Astrocyte (in vitro differentiated cells and primary cell): ENCODE data around the gene SERPINA5.

Experiments used
- EZH2 ChIP-seq: IDR thresholded peaks from 2 replicates; pipeline ENCODE4 v1.6.1; 2012; ENCODE audit warnings: mild to moderate bottlenecking, low read length, inconsistent platforms; ENCODE audit not compliant: insufficient read depth
- TF ChIP-seq, protein P1 (sequence below): IDR thresholded peaks from 2 replicates; pipeline ENCODE4 v1.5.1; 2011; ENCODE audit warnings: low read depth, mild to moderate bottlenecking, inconsistent platforms, low read length, moderate library complexity; ENCODE audit not compliant: insufficient read depth

DNA sequence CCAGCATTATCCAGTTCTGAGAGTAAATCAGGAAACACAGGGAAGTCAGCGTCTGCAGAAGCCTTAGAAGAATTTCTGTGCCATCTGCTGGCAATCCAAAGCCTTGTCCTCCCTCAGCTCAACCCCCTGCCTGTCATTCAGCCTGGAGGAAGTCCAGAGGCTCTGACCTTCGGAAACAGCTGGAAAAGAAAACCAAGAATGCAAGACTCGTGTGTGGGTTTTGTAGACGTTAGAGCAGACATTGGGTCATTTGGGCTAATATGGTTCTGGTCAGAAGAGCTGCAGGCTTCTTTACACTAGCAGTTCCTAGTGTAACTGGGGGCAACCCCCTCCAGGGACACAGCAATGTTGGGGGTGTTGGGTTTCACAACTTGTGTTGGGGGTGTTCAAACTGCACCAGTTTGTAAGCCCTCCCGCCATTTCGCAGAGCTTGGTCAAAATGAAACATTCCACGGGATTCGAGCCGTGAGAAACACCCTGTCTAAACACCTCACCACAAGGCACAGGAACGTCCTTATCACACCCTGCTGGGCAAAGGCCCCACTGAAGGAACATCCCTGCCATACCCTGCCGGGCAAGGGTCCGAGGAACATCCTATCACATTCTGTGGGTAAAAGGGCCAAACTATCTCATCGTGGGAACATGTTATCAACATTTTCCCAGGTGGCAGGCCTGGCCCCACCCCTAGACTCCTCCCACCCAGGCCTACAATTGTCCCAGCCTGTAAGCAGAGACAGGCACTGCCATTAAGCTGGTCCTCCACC lies 41.0 kb upstream of the SERPINA5 start:
- TF ChIP-seq, protein P1, sequence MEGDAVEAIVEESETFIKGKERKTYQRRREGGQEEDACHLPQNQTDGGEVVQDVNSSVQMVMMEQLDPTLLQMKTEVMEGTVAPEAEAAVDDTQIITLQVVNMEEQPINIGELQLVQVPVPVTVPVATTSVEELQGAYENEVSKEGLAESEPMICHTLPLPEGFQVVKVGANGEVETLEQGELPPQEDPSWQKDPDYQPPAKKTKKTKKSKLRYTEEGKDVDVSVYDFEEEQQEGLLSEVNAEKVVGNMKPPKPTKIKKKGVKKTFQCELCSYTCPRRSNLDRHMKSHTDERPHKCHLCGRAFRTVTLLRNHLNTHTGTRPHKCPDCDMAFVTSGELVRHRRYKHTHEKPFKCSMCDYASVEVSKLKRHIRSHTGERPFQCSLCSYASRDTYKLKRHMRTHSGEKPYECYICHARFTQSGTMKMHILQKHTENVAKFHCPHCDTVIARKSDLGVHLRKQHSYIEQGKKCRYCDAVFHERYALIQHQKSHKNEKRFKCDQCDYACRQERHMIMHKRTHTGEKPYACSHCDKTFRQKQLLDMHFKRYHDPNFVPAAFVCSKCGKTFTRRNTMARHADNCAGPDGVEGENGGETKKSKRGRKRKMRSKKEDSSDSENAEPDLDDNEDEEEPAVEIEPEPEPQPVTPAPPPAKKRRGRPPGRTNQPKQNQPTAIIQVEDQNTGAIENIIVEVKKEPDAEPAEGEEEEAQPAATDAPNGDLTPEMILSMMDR, result no peak
- TF ChIP-seq EZH2, result no peak
